Left lung (tissue), 10 donors: ENCODE results near the gene ASB6. TPM values are rescaled to one million over a fixed set of nuclear protein-coding genes. Genes with fewer than 3 reads are reported as not detected.
"Not testable (repeated sequence)": the region's sequence is repeated elsewhere in the genome, so short reads cannot be mapped to it uniquely, and the experiment has no call there.

Experiments
- ATAC-seq: fragments of 200-7000 bp; cut with Tn5 transposase; one replicate; pipeline ENCODE4 v1.9.1; 2020; ENCODE audit warnings: moderate library complexity
- DNase-seq, 4 donors: peaks; one replicate each; pipeline ENCODE4 v3.0.0-alpha.2; 2013 to 2020
- H3K27ac ChIP-seq, 2 donors: fragments of 200-600 bp; sonication (generic) in 1 of 2; one replicate each; pipeline versions ENCODE4 v1.5.0 to v1.8.0; 2020 to 2021
- H3K27me3 ChIP-seq, 2 donors: fragments of 200-600 bp; sonication (generic) in 1 of 2; one replicate each; pipeline versions ENCODE4 v1.5.0 to v1.8.0; 2020 to 2021
- H3K36me3 ChIP-seq, 2 donors: fragments of 200-600 bp; sonication (generic) in 1 of 2; one replicate each; pipeline versions ENCODE4 v1.5.0 to v1.8.0; 2020 to 2021
- H3K4me1 ChIP-seq, 2 donors: fragments of 200-600 bp; one replicate each; pipeline ENCODE4 v1.8.0; 2021
- H3K4me3 ChIP-seq, 2 donors: fragments of 200-600 bp; sonication (generic) in 1 of 2; one replicate each; pipeline versions ENCODE4 v1.5.0 to v1.8.0; 2020 to 2021; ENCODE audit warnings: mild to moderate bottlenecking in 1 of 2
- H3K9me3 ChIP-seq, 2 donors: fragments of 200-600 bp; sonication (generic) in 1 of 2; one replicate each; pipeline versions ENCODE4 v1.5.0 to v1.8.0; 2020 to 2021
- intact Hi-C, 2 donors: fragments of 100-400 bp; cut with DNase I; formaldehyde crosslinking; loops; one replicate each; pipeline versions ENCODE4 v1.11.2 to v1.14.2; 2022
- polyA plus RNA-seq, 6 donors: library from polyadenylated mRNA; unstranded; fragments of 120-200 nt; gene quantifications; one replicate each; pipeline ENCODE4 v1.2.1, GENCODE V29; 2013; ENCODE audit not compliant: insufficient read length in 6 of 6
- total RNA-seq, 2 donors: library from RNA; stranded (reverse); fragmentation: NEBNext Ultra II Directional; extraction: Animal tissue kit (Norgen Biotek cat#: 25700); gene quantifications; one replicate each; pipeline ENCODE4 v1.2.1, GENCODE V29; 2021
- TF ChIP-seq, protein P1 (sequence below), 2 donors: fragments of 200-600 bp; sonication (generic) in 1 of 2; IDR thresholded peaks; one replicate each; pipeline versions ENCODE4 v1.5.0 to v1.8.0; 2021; ENCODE audit warnings: antibody characterized with exemption in 2 of 2
- donor health status: DM: no; HTN: yes; CAD: no.
- donor health status: DM: no; HTN: no; CAD: no.

The ASB6 gene
- total and polyA plus RNA-seq, 8 donors: 14.0 to 18.0 (median 15.7) TPM

DNA sequence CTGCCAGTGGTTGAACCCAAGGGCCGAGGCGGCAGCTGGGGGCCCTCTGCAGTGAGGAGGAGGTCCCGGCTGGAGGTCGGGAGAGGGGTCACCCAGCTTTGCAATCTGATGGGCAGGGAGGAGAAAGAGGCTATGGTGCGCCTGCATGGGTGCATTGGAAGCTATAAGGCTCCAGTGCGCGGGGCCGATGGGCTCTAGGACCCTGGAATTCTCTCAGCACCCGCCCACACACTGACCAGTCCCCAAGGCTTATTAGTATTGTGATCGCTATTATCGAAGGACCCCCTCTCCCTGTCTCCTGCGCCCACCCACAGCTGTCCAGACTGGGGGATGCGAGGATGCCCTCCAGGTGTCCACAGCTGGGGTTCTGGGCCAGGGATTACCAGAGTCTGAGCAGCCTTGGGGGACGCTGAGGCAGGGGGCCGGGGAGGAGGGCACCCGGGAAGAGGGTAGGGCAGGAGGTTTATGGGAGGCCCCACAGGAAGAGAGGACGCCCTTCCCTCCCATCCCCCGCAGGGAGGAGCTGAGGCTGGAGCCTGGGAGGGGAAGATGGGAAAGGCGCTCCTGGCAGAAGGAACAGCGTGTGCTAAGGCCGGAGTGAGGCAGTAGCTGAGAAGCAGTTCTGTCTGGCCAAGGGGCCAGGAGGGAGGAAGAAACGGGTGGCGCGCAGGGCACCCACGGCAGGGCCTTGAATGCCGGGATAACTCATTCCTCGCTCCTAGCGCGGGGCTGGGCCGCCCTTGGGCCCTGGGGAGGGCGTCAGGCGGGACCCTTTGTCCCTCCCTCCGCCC lies 45.2 kb downstream of the ASB6 start:
- TF ChIP-seq, protein P1, sequence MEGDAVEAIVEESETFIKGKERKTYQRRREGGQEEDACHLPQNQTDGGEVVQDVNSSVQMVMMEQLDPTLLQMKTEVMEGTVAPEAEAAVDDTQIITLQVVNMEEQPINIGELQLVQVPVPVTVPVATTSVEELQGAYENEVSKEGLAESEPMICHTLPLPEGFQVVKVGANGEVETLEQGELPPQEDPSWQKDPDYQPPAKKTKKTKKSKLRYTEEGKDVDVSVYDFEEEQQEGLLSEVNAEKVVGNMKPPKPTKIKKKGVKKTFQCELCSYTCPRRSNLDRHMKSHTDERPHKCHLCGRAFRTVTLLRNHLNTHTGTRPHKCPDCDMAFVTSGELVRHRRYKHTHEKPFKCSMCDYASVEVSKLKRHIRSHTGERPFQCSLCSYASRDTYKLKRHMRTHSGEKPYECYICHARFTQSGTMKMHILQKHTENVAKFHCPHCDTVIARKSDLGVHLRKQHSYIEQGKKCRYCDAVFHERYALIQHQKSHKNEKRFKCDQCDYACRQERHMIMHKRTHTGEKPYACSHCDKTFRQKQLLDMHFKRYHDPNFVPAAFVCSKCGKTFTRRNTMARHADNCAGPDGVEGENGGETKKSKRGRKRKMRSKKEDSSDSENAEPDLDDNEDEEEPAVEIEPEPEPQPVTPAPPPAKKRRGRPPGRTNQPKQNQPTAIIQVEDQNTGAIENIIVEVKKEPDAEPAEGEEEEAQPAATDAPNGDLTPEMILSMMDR (IDR thresholded peaks at IDR 0.05): no peak
- DNase-seq (peak in 3 of 4 donors; percentile 75 to 89 (median 86)), ATAC-seq (peak; percentile 69)
- Histone ChIP-seq H3K4me1 (peaks cover 12 to 59% of the 10 kb centered on the region in 2 donors), H3K9me3 (no peaks in the 10 kb centered on the region), H3K27ac (peak overlapping the region; percentile 79 to 94), H3K27me3 (peaks cover 0 to 17% of the 10 kb centered on the region in 2 donors), H3K4me3 (peak overlapping the region; percentile 33 to 36), H3K36me3 (no peaks in the 10 kb centered on the region)
- intact Hi-C loops: no loop called here

DNA sequence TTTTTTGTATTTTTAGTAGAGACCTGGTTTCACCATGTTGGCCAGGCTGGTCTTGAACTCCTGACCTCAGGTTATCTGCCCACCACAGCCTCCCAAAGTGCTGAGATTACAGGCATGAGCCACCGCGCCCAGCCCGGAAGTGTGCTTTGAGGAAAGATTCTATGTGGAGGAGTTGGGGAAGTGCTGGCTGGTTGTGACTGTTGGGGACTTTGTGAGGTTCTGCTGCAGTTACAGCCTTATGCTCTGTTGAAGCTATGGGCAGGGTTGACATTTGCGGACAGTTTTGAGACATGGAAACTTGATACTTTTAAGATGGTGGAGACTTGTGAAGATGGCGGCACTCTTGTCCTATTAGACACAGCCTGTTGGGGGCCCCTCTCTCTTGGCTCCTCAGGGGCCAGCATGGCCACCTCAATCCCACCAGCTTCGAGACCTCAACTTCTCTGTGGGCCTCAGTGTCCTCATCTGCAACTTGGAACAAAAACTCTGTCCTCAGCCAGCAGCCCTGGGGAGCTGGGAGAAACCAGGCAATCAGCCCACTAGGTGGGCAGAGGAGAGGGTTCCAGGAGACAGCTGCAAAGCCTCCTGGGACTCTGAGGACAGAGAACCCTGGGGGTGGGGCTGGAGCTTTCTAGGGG lies 45.9 kb downstream of the ASB6 start:
- Histone ChIP-seq H3K4me1 (peaks cover 12 to 59% of the 10 kb centered on the region in 2 donors), H3K27ac (peak overlapping the region; percentile 79 to 94), H3K27me3 (peaks cover 0 to 17% of the 10 kb centered on the region in 2 donors), H3K9me3 (no peaks in the 10 kb centered on the region), H3K36me3 (no peaks in the 10 kb centered on the region), H3K4me3 (no peak overlapping the region)
- TF ChIP-seq, protein P1 (IDR thresholded peaks at IDR 0.05): no peak
- DNase-seq (no peak), ATAC-seq (no peak)
- intact Hi-C loops: no loop called here

GRCh38 chr9:129595311-129595741 lies 46.6 kb downstream of the ASB6 start:
- no peak for ATAC-seq
- TF ChIP-seq, protein P1 (IDR thresholded peaks at IDR 0.05): no peak
- DNase-seq: no peak
- intact Hi-C loops: no loop called here
- Histone ChIP-seq H3K4me1 (peaks cover 12 to 56% of the 10 kb centered on the region in 2 donors), H3K9me3 (no peaks in the 10 kb centered on the region), H3K27ac (no peak overlapping the region), H3K27me3 (peaks cover 0 to 17% of the 10 kb centered on the region in 2 donors), H3K4me3 (no peak overlapping the region), H3K36me3 (no peaks in the 10 kb centered on the region)

GRCh38 chr9:129594632-129595031 lies 47.3 kb downstream of the ASB6 start:
- ATAC-seq: no peak
- no peaks in the 10 kb centered on the region for H3K36me3 ChIP-seq
- no peak overlapping the region for H3K27ac ChIP-seq
- H3K4me3 ChIP-seq: no peak overlapping the region
- peaks cover 12 to 51% of the 10 kb centered on the region in 2 donors for H3K4me1 ChIP-seq
- intact Hi-C loops: no loop called here
- TF ChIP-seq, protein P1 (IDR thresholded peaks at IDR 0.05): no peak
- H3K9me3 ChIP-seq: no peaks in the 10 kb centered on the region
- H3K27me3 ChIP-seq: peaks cover 0 to 17% of the 10 kb centered on the region in 2 donors
- no peak for DNase-seq

- H3K27ac ChIP-seq, H3K9me3 ChIP-seq, DNase-seq, ATAC-seq, intact Hi-C loops, H3K4me3 ChIP-seq, H3K36me3 ChIP-seq: not testable (repeated sequence)
- peaks cover 9 to 40% of the 10 kb centered on the region in 2 donors for H3K4me1 ChIP-seq
- peaks cover 0 to 13% of the 10 kb centered on the region in 2 donors for H3K27me3 ChIP-seq
Observed at GRCh38 chr9:129592790-129593189, 49.2 kb downstream of the ASB6 start.
